GM12892 (cell line): ENCODE data around the gene C15orf61.

ENCODE experiments used
- DNase-seq: peaks from one replicate; pipeline ENCODE4 v3.0.0; 2011; ENCODE audit not compliant: insufficient read length
- FAIRE-seq: peaks from 2 replicates; lab custom pipeline; 2011; peaks lifted over from hg19 to GRCh38; lab: Jason Lieb, UNC
- POLR2A ChIP-seq: IDR thresholded peaks from 2 replicates; pipeline ENCODE4 v1.6.1; 2011; ENCODE audit warnings: low read depth, low read length, control low read depth
- POLR2AphosphoS5 ChIP-seq: IDR thresholded peaks from 2 replicates; pipeline ENCODE4 v1.6.1; 2011; ENCODE audit warnings: low read depth, low read length, control low read depth
- TAF1 ChIP-seq: IDR thresholded peaks from 2 replicates; pipeline ENCODE4 v1.6.1; 2011; ENCODE audit warnings: low read depth, mild to moderate bottlenecking, control low read depth, low read length, borderline replicate concordance

C15orf61 gene

GRCh38 chr15:67520321-67521028, 456 bp upstream of the C15orf61 start:
- peak; percentile 88 for FAIRE-seq
- peak; percentile 18 for DNase-seq
- TF ChIP-seq TAF1 = no peak
- no peak for TF ChIP-seq POLR2AphosphoS5
- TF ChIP-seq POLR2A = no peak

GRCh38 chr15:67521783-67522568, 1.0 kb downstream of the C15orf61 start:
- TF ChIP-seq POLR2A (no peak), TAF1 (no peak)
- DNase-seq (no peak), FAIRE-seq (no peak)

DNA sequence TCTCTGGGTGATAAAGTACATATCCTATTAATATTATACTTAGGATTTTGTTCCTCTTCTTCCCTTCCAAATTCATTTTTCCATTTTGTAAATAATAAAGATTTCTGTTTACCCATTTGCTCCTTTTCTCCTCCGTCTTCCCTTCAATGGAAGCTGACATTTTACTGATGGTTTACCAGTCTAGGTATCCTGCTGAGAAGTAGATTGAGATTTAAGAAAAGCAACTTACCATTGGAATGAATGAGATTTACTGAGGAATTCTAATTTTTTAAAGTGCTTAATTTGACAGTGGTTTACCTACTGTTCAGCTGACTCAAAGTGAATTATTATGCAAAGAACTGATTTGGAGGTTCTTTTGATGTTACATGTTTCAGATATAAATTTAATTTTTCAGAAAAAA, 2.4 kb downstream of the C15orf61 start:
- no peak for DNase-seq
- TF ChIP-seq POLR2AphosphoS5 = no peak
- TF ChIP-seq POLR2A = no peak
- TF ChIP-seq TAF1 = no peak
- FAIRE-seq = no peak

GRCh38 chr15:67524235-67524634, 3.3 kb downstream of the C15orf61 start:
- no peak for FAIRE-seq
- TF ChIP-seq POLR2A (no peak), POLR2AphosphoS5 (no peak), TAF1 (no peak)
- no peak for DNase-seq

- FAIRE-seq (no peak), DNase-seq (no peak)
- TF ChIP-seq TAF1 = no peak
- TF ChIP-seq POLR2A = no peak
- no peak for TF ChIP-seq POLR2AphosphoS5
Measured at GRCh38 chr15:67528513-67528912, 7.6 kb downstream of the C15orf61 start.

DNA sequence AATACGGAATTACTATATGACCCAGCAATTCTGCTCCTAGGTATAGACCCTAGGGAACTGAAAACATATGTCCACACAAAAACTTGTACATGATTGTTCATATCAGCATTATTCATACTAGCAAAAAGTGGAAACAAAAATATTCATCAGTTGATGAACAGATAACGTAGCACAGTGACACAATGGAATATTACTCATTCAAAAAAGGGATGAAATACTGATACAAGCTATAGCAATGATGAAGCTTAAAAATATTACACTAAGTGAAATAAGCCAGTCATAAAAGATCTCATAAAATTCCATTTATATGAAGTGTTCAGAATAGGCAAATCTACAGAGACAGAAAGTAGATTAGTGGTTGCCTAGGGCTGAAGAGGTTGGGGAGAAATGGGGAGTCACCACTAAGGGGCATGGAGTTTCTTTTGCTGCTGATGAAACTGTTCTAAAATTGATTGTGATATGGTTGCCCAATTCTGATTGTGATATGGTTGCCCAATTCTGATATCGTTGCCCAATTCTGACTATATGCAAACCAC, 10.5 kb downstream of the C15orf61 start:
- DNase-seq (no peak), FAIRE-seq (no peak)
- TF ChIP-seq POLR2AphosphoS5 (no peak), POLR2A (no peak), TAF1 (no peak)

- DNase-seq (no peak), FAIRE-seq (no peak)
- TF ChIP-seq TAF1 (no peak), POLR2A (no peak), POLR2AphosphoS5 (no peak)
Measured at GRCh38 chr15:67533873-67534272, 12.9 kb downstream of the C15orf61 start.

- no peak for DNase-seq
- no peak for FAIRE-seq
- no peak for TF ChIP-seq TAF1
- TF ChIP-seq POLR2AphosphoS5 = no peak
- no peak for TF ChIP-seq POLR2A
Measured at GRCh38 chr15:67534360-67534759, 13.4 kb downstream of the C15orf61 start.

- no peak for TF ChIP-seq TAF1
- no peak for TF ChIP-seq POLR2AphosphoS5
- no peak for TF ChIP-seq POLR2A
- DNase-seq = no peak
- no peak for FAIRE-seq
Measured at GRCh38 chr15:67537771-67538170, 16.8 kb downstream of the C15orf61 start.

- FAIRE-seq = peak; percentile 48
- DNase-seq = peak; percentile 62
- no peak; the same call in 1 of the 2 replicates for TF ChIP-seq TAF1
- TF ChIP-seq POLR2A = peak; percentile 72; the same call in 1 of the 2 replicates
- TF ChIP-seq POLR2AphosphoS5 = no peak
Measured at GRCh38 chr15:67542420-67543347, 21.8 kb downstream of the C15orf61 start, which contains the start of gene MAP2K5. Gene MAP2K5 (plus strand): TSS chr15:67542703. CDS start chr15:67543336, 633 bp downstream.
